ENCODE measurements around the gene S100A10. TPM values are rescaled to one million over a fixed set of nuclear protein-coding genes. Genes with fewer than 3 reads are reported as not detected.

Gene S100A10
- total and polyA plus RNA-seq, 2 experiments from 2014 or later = 408 to 3,367 TPM

DNA sequence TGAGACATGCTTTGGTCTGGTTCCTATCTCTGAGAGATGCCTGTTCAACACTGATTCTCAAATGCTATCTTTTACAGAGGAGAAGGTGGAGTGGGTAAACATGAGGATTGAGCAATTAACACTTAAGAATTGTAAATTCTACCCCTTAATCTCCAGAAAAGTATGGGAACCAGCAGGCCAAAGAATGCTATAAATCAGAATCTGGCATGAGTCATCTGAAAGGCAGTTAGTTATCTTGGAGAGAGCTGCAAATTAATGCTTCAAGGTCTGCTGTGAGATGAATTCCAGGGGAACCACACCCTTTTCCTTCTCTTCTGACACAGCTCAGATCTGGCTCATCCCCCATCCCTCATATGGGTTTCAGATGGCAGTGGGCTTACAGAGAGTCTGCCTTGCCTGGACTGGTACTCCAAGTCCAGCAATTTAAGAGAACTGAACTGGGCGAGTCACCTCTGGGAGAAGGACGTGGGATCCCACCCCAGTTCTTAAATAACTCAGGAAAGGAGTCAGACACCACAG is 5.2 kb downstream of the S100A10 start:
- H3K9me2 ChIP-seq (replicated peaks; ENCODE audit: insufficient read depth) = no peaks in the 10 kb centered on the region
- H3K4me2 ChIP-seq = peak overlapping the region; percentile 91
- 52% methylated on average over 2 of the region's 2 CpGs for WGBS (ENCODE audit: low lambda C conversion rate, missing lambda C conversion rate)
- H3K4me1 ChIP-seq (ENCODE audit: insufficient read depth) = peaks cover 62% of the 10 kb centered on the region
- H3K27ac ChIP-seq = peak overlapping the region; percentile 100
- no peak overlapping the region for H3K4me3 ChIP-seq
- H2AFZ ChIP-seq = no peak overlapping the region
- H3K27me3 ChIP-seq = no peaks in the 10 kb centered on the region
- DNase-seq (ENCODE audit: low spot score) = peak; percentile 81
- peaks cover 90% of the 10 kb centered on the region for H3K79me2 ChIP-seq
- H3K9me3 ChIP-seq (ENCODE audit: low read depth) = no peaks in the 10 kb centered on the region
- no peaks in the 10 kb centered on the region for H3K36me3 ChIP-seq (replicated peaks; ENCODE audit: insufficient read depth, low read depth)
- TF ChIP-seq EZH2phosphoT487 (IDR thresholded peaks at IDR 0.05; ENCODE audit: low read depth, severe bottlenecking, unreplicated experiment) (no peak), EZH2 (IDR thresholded peaks at IDR 0.05; ENCODE audit: borderline replicate concordance) (no peak)
- TF ChIP-seq, protein P1, sequence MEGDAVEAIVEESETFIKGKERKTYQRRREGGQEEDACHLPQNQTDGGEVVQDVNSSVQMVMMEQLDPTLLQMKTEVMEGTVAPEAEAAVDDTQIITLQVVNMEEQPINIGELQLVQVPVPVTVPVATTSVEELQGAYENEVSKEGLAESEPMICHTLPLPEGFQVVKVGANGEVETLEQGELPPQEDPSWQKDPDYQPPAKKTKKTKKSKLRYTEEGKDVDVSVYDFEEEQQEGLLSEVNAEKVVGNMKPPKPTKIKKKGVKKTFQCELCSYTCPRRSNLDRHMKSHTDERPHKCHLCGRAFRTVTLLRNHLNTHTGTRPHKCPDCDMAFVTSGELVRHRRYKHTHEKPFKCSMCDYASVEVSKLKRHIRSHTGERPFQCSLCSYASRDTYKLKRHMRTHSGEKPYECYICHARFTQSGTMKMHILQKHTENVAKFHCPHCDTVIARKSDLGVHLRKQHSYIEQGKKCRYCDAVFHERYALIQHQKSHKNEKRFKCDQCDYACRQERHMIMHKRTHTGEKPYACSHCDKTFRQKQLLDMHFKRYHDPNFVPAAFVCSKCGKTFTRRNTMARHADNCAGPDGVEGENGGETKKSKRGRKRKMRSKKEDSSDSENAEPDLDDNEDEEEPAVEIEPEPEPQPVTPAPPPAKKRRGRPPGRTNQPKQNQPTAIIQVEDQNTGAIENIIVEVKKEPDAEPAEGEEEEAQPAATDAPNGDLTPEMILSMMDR (IDR thresholded peaks at IDR 0.05; ENCODE audit: poor library complexity) = no peak
- H4K20me1 ChIP-seq (ENCODE audit: insufficient read depth, poor library complexity, severe bottlenecking) = peaks cover 18% of the 10 kb centered on the region

DNA sequence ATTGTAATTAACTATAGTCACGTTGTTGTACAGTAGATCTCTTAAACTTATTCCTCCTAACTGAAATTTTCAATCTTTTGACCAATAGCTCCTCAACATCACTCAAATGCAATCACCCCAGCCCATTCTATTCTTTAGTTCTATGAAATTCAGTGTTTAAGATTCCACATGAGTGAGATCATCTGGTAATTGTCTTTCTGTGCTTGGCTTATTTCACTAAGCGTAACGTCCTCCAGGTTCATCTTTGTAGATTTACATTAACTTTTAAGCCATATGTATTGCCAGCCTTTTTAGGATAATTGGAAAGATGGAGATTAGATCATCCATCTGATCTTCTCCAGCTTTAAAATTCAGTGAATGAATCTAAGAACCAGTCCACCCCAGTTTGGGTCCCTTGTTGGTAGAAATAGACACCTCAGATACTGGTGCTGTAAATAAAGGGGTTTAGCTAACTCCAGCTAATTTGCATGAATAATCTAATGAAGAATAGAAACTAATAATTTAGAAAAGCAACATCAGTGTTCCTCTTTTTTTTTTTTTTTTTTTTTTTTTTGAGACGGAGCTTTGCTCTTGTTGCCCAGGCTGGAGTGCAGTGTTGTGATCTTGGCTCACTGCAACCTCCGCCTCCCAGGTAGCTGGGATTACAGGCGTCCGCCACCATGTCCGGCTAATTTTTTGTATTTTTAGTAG is 7.0 kb downstream of the S100A10 start:
- Histone ChIP-seq H4K20me1 (ENCODE audit: insufficient read depth, poor library complexity, severe bottlenecking) (peaks cover 16% of the 10 kb centered on the region), H3K4me2 (peak overlapping the region; percentile 58), H3K79me2 (peaks cover 78% of the 10 kb centered on the region), H3K9me3 (ENCODE audit: low read depth) (no peaks in the 10 kb centered on the region), H2AFZ (no peak overlapping the region), H3K36me3 (replicated peaks; ENCODE audit: insufficient read depth, low read depth) (no peaks in the 10 kb centered on the region), H3K4me1 (ENCODE audit: insufficient read depth) (peaks cover 66% of the 10 kb centered on the region), H3K4me3 (no peak overlapping the region), H3K27ac (peak overlapping the region; percentile 85), H3K9me2 (replicated peaks; ENCODE audit: insufficient read depth) (no peaks in the 10 kb centered on the region), H3K27me3 (no peaks in the 10 kb centered on the region)
- 80% methylated on average over 8 of the region's 8 CpGs for whole genome bisulfite sequencing (ENCODE audit: low lambda C conversion rate, missing lambda C conversion rate)
- DNase-seq (ENCODE audit: low spot score) = no peak
- TF ChIP-seq EZH2 (IDR thresholded peaks at IDR 0.05; ENCODE audit: borderline replicate concordance) = no peak
- TF ChIP-seq, protein P1 (IDR thresholded peaks at IDR 0.05; ENCODE audit: poor library complexity) = no peak
- no peak for TF ChIP-seq EZH2phosphoT487 (IDR thresholded peaks at IDR 0.05; ENCODE audit: low read depth, severe bottlenecking, unreplicated experiment)

DNA sequence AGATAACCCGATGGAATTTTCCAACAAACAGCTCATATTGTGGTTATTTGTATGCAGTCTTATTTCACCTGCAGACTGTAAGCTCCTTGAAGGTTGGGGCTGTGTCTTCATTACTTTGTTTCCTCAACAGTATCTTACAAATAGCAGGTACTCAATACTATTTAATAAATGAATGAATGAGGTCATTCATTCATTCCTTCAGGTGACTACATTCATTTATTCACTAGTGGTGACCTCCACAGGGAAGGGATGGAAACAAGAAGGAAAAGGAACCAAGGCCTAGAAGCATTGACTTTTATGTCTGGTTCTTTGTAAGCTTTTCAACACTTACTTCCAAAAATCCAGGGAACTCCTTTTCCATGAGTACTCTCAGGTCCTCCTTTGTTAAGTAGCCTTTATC is 7.9 kb downstream of the S100A10 start:
- H3K79me2 ChIP-seq = peaks cover 69% of the 10 kb centered on the region
- WGBS (ENCODE audit: low lambda C conversion rate, missing lambda C conversion rate) = 96% methylated on average over 1 of the region's 1 CpG
- no peaks in the 10 kb centered on the region for H3K36me3 ChIP-seq (replicated peaks; ENCODE audit: insufficient read depth, low read depth)

More for the DNA sequence above, 7.9 kb downstream of the S100A10 start:
- Histone ChIP-seq H3K27me3 (no peaks in the 10 kb centered on the region), H3K4me2 (no peak overlapping the region), H3K9me3 (ENCODE audit: low read depth) (no peaks in the 10 kb centered on the region), H3K4me3 (no peak overlapping the region), H3K9me2 (replicated peaks; ENCODE audit: insufficient read depth) (no peaks in the 10 kb centered on the region), H2AFZ (no peak overlapping the region), H4K20me1 (ENCODE audit: insufficient read depth, poor library complexity, severe bottlenecking) (peaks cover 10% of the 10 kb centered on the region), H3K27ac (peak overlapping the region; percentile 19), H3K4me1 (ENCODE audit: insufficient read depth) (peaks cover 70% of the 10 kb centered on the region)
- DNase-seq (ENCODE audit: low spot score) = no peak
- TF ChIP-seq, protein P1 (IDR thresholded peaks at IDR 0.05; ENCODE audit: poor library complexity) = no peak
- TF ChIP-seq EZH2 (IDR thresholded peaks at IDR 0.05; ENCODE audit: borderline replicate concordance) = no peak

Measured in hepatocyte (in vitro differentiated cells).